ENCODE measurements around the gene HIVEP3. TPM values are rescaled to one million over a fixed set of nuclear protein-coding genes. Genes with fewer than 3 reads are reported as not detected.

The HIVEP3 gene
- polyA plus RNA-seq, 1 of the 3 experiments (the other 2 are of a cell fraction) = 6.4 TPM

GRCh38 chr1:41813755-41814745 lies 104.7 kb downstream of the HIVEP3 start:
- no peaks in the 10 kb centered on the region for H3K9me2 ChIP-seq
- no peaks in the 10 kb centered on the region for H3K27me3 ChIP-seq (ENCODE audit: insufficient read depth)
- no peak overlapping the region for H3K27ac ChIP-seq (ENCODE audit: low read depth in 2 of 2, low read length in 1 of 2)
- peaks cover 0 to 7% of the 10 kb centered on the region in 2 experiments; a peak in 1 of 4 replicates for H3K4me1 ChIP-seq (ENCODE audit: control insufficient read depth in 1 of 2, insufficient read depth in 2 of 2, low read depth in 1 of 2, low read length in 1 of 2)
- no peak overlapping the region for H3K9ac ChIP-seq
- no peak overlapping the region for H3K4me2 ChIP-seq
- H2AFZ ChIP-seq (ENCODE audit: low read depth) = no peak overlapping the region
- H4K20me1 ChIP-seq (ENCODE audit: insufficient read depth) = no peaks in the 10 kb centered on the region
- H3F3A ChIP-seq (replicated peaks; ENCODE audit: insufficient read depth) = no peaks in the 10 kb centered on the region
- POLR2A ChIA-PET = no interaction called here
- TF ChIP-seq PBX3 (IDR thresholded peaks at IDR 0.05) = no peak
- no peak for TF ChIP-seq USF1 (IDR thresholded peaks at IDR 0.05; ENCODE audit: borderline replicate concordance, low read depth)
- no peak for TF ChIP-seq RXRA (IDR thresholded peaks at IDR 0.05; ENCODE audit: borderline replicate concordance, low read depth)
- TF ChIP-seq RFX5 (IDR thresholded peaks at IDR 0.05; ENCODE audit: low read length) = no peak
- no peak for TF ChIP-seq JUND (IDR thresholded peaks at IDR 0.05)
- TF ChIP-seq YY1 (IDR thresholded peaks at IDR 0.05; ENCODE audit: low read depth) = no peak
- no peak for TF ChIP-seq POLR2AphosphoS5 (IDR thresholded peaks at IDR 0.05; ENCODE audit: low read depth, low read length)
- TF ChIP-seq NRF1 (IDR thresholded peaks at IDR 0.05; ENCODE audit: low read depth, low read length) = no peak
- no peak for TF ChIP-seq CTCF (IDR thresholded peaks at IDR 0.05)
- no peak for TF ChIP-seq EP300 (IDR thresholded peaks at IDR 0.05; ENCODE audit: borderline replicate concordance in 1 of 2, low read depth in 1 of 2, low read length in 1 of 2)
- TF ChIP-seq FOXJ3 (CRISPR knock-in tag; IDR thresholded peaks at IDR 0.05) = no peak
- no peak for TF ChIP-seq SMC3 (IDR thresholded peaks at IDR 0.05; ENCODE audit: low read depth, low read length)
- TF ChIP-seq IRF3 (IDR thresholded peaks at IDR 0.05; ENCODE audit: low read depth, low read length) = no peak
- no peak for TF ChIP-seq FOXM1 (IDR thresholded peaks at IDR 0.05; ENCODE audit: low read depth)
- no peak for TF ChIP-seq TEAD4 (IDR thresholded peaks at IDR 0.05; ENCODE audit: borderline replicate concordance, insufficient read depth)
- DNase-seq = no peak
- WGBS (ENCODE audit: low lambda C conversion rate) = 84% methylated on average over 9 of the region's 9 CpGs
- CTCF ChIA-PET = interaction anchor here (1.1 to 2.1 kb wide), 4 partner anchors 10 to 363 kb away, joined by 3 to 8 read pairs (median 4); no protein-coding TSS in a partner anchor
- no peaks in the 10 kb centered on the region for H3K36me3 ChIP-seq (replicated peaks in 1 of 2; ENCODE audit: control insufficient read depth in 1 of 2, insufficient read depth in 2 of 2, low read length in 1 of 2)
- H3K9me3 ChIP-seq = no peaks in the 10 kb centered on the region
- no peaks in the 10 kb centered on the region for H3K79me2 ChIP-seq (ENCODE audit: insufficient read depth)
- no peak overlapping the region for H3K4me3 ChIP-seq (ENCODE audit: low read depth in 2 of 2, low read length in 1 of 2)
